ENCODE measurements around the gene FARP1. TPM values are rescaled to one million over a fixed set of nuclear protein-coding genes. Genes with fewer than 3 reads are reported as not detected.
A peak's percentile ranks its signal among the peaks of the same experiment; 100 is the strongest.
"Not testable (repeated sequence)": the region's sequence is repeated elsewhere in the genome, so short reads cannot be mapped to it uniquely, and the experiment has no call there.

Gene FARP1
- total RNA-seq, 4 donors from 2014 or later = 11.0 to 27.2 (median 13.6) TPM

DNA sequence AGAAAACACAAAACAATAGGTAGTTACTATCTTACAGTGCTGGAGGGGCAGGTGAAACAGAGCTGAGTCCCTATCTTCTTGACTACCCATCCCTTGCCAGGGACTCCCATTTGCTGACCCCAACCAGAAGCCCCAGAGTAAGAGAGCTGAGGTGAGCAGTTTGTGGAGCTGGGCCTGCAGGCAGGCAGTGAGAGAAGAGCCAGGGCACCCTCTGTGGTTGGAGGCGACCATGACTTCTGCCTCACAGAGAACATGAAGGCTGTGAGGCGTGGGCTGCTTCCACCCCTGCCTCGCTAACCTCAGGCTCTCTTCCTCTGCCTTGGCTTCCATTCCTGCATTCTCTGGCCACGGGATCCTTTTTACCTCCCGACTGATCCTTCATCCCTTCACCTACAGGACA is 81.7 kb downstream of the FARP1 start:
- H3K4me3 ChIP-seq = no peak overlapping the region
- H3K27ac ChIP-seq = no peak overlapping the region
- no peaks in the 10 kb centered on the region for H3K9me3 ChIP-seq
- no peak for TF ChIP-seq POLR2A (IDR thresholded peaks at IDR 0.05)
- no peak for TF ChIP-seq EP300 (IDR thresholded peaks at IDR 0.05)
- no peak for TF ChIP-seq POLR2AphosphoS5 (IDR thresholded peaks at IDR 0.05)
- TF ChIP-seq CTCF (IDR thresholded peaks at IDR 0.05) = no peak
- 84% methylated on average over 5 of the region's 5 CpGs for WGBS
- no peaks in the 10 kb centered on the region for H3K27me3 ChIP-seq
- peaks cover 6% of the 10 kb centered on the region for H3K4me1 ChIP-seq
- no peaks in the 10 kb centered on the region for H3K36me3 ChIP-seq
- DNase-seq (ENCODE audit: low spot score in 2 of 2) = no peak

DNA sequence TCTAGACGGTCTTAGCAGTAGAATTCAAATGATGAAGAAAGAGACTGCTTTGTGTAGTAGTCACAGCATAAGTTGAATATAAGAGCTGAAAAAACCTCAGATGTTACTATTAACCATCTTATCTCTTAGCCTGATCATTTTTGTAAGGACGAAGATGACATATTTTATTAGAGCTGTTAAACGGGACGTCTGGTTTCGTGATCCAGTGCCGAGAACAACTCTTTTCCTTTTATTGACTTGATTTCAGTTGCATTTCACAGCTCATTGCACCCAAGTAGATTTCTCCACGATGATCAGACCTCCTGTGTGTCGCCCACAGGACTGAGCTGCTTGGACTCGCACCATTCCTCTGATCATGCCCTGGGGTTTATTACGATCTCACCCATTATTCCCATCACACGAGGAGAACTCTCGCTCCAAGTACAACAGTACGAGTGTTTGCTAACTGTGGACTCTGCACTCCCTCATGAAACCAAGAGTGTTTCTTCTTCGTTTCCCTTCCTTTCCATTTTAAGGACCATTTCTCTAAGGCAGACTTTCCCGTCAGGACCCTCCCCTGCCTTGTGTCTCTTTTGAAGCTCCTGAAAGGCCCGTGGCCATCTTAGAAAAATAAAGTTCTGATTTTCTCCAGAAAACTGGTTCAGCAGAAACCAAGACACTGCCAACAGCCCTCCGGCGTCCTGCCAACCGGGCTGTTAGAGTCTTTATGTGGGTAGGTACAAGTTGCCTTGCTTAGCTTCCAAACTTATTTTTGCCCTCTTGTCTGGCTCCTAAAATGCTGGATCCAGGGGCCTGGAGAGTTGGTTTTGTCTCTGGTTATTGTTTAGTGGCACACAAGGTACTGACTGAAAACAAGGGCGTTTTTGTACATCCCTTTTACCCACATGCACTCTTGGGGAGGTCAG is 82.4 kb downstream of the FARP1 start:
- 79% methylated on average over 20 of the region's 20 CpGs for WGBS
- no peaks in the 10 kb centered on the region for H3K36me3 ChIP-seq
- H3K9me3 ChIP-seq = no peaks in the 10 kb centered on the region
- no peaks in the 10 kb centered on the region for H3K27me3 ChIP-seq
- H3K4me3 ChIP-seq = no peak overlapping the region
- TF ChIP-seq CTCF (IDR thresholded peaks at IDR 0.05) = no peak
- no peak for TF ChIP-seq POLR2AphosphoS5 (IDR thresholded peaks at IDR 0.05)
- no peak for TF ChIP-seq EP300 (IDR thresholded peaks at IDR 0.05)
- peaks cover 6% of the 10 kb centered on the region for H3K4me1 ChIP-seq
- no peak for DNase-seq (ENCODE audit: low spot score in 2 of 2)
- H3K27ac ChIP-seq = peak overlapping the region; percentile 41

- no peaks in the 10 kb centered on the region for H3K27me3 ChIP-seq
- H3K4me1 ChIP-seq = no peaks in the 10 kb centered on the region
- H3K4me3 ChIP-seq = no peak overlapping the region
- WGBS = 77% methylated on average over 5 of the region's 5 CpGs
- no peaks in the 10 kb centered on the region for H3K9me3 ChIP-seq
- H3K27ac ChIP-seq = no peak overlapping the region
- TF ChIP-seq POLR2AphosphoS5 (IDR thresholded peaks at IDR 0.05) = no peak
- no peak for TF ChIP-seq POLR2A (IDR thresholded peaks at IDR 0.05)
- no peaks in the 10 kb centered on the region for H3K36me3 ChIP-seq
- DNase-seq (ENCODE audit: low spot score in 2 of 2) = no peak
Measured at GRCh38 chr13:98226496-98226895, 83.6 kb downstream of the FARP1 start.

DNA sequence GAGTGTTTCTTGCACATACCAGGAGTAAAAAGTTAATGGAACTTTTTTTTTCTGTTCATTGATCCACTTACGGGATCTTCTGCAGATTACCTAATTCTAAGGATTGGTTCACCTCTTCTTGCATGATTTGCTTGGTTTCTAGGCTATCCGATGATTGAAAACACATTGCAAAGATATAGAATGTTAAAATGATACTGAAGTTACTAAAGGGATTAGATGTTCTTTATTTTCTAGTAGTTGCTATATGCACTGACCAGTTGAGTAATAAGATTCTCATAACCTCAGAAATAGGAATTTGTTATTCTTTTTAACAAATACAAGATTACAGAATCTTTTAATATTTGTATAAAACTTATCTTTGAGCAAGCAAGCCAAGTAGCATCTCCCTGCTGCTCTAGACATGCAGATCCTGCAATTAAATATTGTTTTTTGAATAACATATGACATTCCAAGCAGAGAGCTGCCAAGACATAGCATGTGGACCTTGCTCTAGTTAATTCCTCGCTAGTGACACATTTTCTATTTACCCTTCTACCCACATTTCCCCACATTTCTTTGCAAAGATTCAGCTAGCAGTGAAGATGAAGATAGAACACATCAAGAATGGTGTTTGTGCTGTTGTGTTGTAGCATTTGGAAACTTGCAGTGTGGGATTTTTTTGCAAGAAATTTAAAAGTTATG is 85.9 kb downstream of the FARP1 start:
- 73% methylated on average over 3 of the region's 3 CpGs for WGBS
- no peak for TF ChIP-seq POLR2A (IDR thresholded peaks at IDR 0.05)
- TF ChIP-seq POLR2AphosphoS5 (IDR thresholded peaks at IDR 0.05) = no peak
- no peak for TF ChIP-seq EP300 (IDR thresholded peaks at IDR 0.05)
- no peak for TF ChIP-seq CTCF (IDR thresholded peaks at IDR 0.05)
- Histone ChIP-seq H3K36me3 (no peaks in the 10 kb centered on the region), H3K27ac (no peak overlapping the region), H3K9me3 (no peaks in the 10 kb centered on the region), H3K4me3 (no peak overlapping the region), H3K4me1 (peaks cover 3% of the 10 kb centered on the region), H3K27me3 (no peaks in the 10 kb centered on the region)
- no peak for DNase-seq (ENCODE audit: low spot score in 2 of 2)

GRCh38 chr13:98230762-98231161 is 87.9 kb downstream of the FARP1 start:
- not testable (repeated sequence) for H3K4me3 ChIP-seq; H3K27me3 ChIP-seq; H3K36me3 ChIP-seq; H3K9me3 ChIP-seq; H3K27ac ChIP-seq; DNase-seq (ENCODE audit: low spot score in 2 of 2); H3K4me1 ChIP-seq
- WGBS = 91% methylated on average over 4 of the region's 4 CpGs

- H3K27ac ChIP-seq = no peak overlapping the region
- no peak for TF ChIP-seq POLR2A (IDR thresholded peaks at IDR 0.05)
- no peak for TF ChIP-seq POLR2AphosphoS5 (IDR thresholded peaks at IDR 0.05)
- no peak for TF ChIP-seq CTCF (IDR thresholded peaks at IDR 0.05)
- no peak for TF ChIP-seq EP300 (IDR thresholded peaks at IDR 0.05)
- H3K36me3 ChIP-seq = no peaks in the 10 kb centered on the region
- no peak overlapping the region for H3K4me3 ChIP-seq
- 90% methylated on average over 4 of the region's 4 CpGs for WGBS
- no peak for DNase-seq (ENCODE audit: low spot score in 2 of 2)
- H3K4me1 ChIP-seq = peaks cover 3% of the 10 kb centered on the region
- no peaks in the 10 kb centered on the region for H3K27me3 ChIP-seq
- no peaks in the 10 kb centered on the region for H3K9me3 ChIP-seq
Measured at GRCh38 chr13:98232456-98232855, 89.6 kb downstream of the FARP1 start.

Data from suprapubic skin (tissue), 4 donors.